ENCODE results near the gene TRPM2.
"Not testable (repeated sequence)": the region's sequence is repeated elsewhere in the genome, so short reads cannot be mapped to it uniquely, and the experiment has no call there.

Gene TRPM2

GRCh38 chr21:44394733-44395132, 41.3 kb downstream of the TRPM2 start:
- peaks cover 18% of the 10 kb centered on the region for H3K36me3 Mint-ChIP-seq (ENCODE audit: low read depth)
- no peaks in the 10 kb centered on the region for H3K27me3 Mint-ChIP-seq (ENCODE audit: low read depth)
- no peak overlapping the region for H3K4me3 Mint-ChIP-seq
- H3K27ac Mint-ChIP-seq, result no peak overlapping the region
- H3K4me1 Mint-ChIP-seq (ENCODE audit: low read depth), result peaks cover 5% of the 10 kb centered on the region
- no peaks in the 10 kb centered on the region for H3K9me3 Mint-ChIP-seq

GRCh38 chr21:44395260-44395659, 41.8 kb downstream of the TRPM2 start:
- Mint-ChIP-seq H3K27ac (no peak overlapping the region), H3K36me3 (ENCODE audit: low read depth) (peaks cover 18% of the 10 kb centered on the region), H3K4me1 (ENCODE audit: low read depth) (peaks cover 5% of the 10 kb centered on the region), H3K9me3 (no peaks in the 10 kb centered on the region), H3K27me3 (ENCODE audit: low read depth) (no peaks in the 10 kb centered on the region), H3K4me3 (no peak overlapping the region)

GRCh38 chr21:44396803-44397202, 43.4 kb downstream of the TRPM2 start:
- not testable (repeated sequence) for H3K27ac Mint-ChIP-seq; H3K27me3 Mint-ChIP-seq (ENCODE audit: low read depth); H3K4me3 Mint-ChIP-seq; H3K9me3 Mint-ChIP-seq; H3K4me1 Mint-ChIP-seq (ENCODE audit: low read depth)
- H3K36me3 Mint-ChIP-seq (ENCODE audit: low read depth), result peaks cover 15% of the 10 kb centered on the region

GRCh38 chr21:44397431-44398031, 44.1 kb downstream of the TRPM2 start:
- peaks cover 5% of the 10 kb centered on the region for H3K4me1 Mint-ChIP-seq (ENCODE audit: low read depth)
- no peaks in the 10 kb centered on the region for H3K9me3 Mint-ChIP-seq
- no peak overlapping the region for H3K4me3 Mint-ChIP-seq
- H3K27ac Mint-ChIP-seq, result no peak overlapping the region
- H3K27me3 Mint-ChIP-seq (ENCODE audit: low read depth), result no peaks in the 10 kb centered on the region
- peaks cover 11% of the 10 kb centered on the region for H3K36me3 Mint-ChIP-seq (ENCODE audit: low read depth)

GRCh38 chr21:44398499-44398898, 45.1 kb downstream of the TRPM2 start:
- Mint-ChIP-seq H3K9me3 (no peaks in the 10 kb centered on the region), H3K36me3 (ENCODE audit: low read depth) (peaks cover 5% of the 10 kb centered on the region), H3K4me3 (no peak overlapping the region), H3K27ac (no peak overlapping the region), H3K27me3 (ENCODE audit: low read depth) (no peaks in the 10 kb centered on the region), H3K4me1 (ENCODE audit: low read depth) (peaks cover 5% of the 10 kb centered on the region)

- Mint-ChIP-seq H3K4me3 (no peak overlapping the region), H3K4me1 (ENCODE audit: low read depth) (peaks cover 5% of the 10 kb centered on the region), H3K36me3 (ENCODE audit: low read depth) (peaks cover 2% of the 10 kb centered on the region), H3K27me3 (ENCODE audit: low read depth) (no peaks in the 10 kb centered on the region), H3K27ac (no peak overlapping the region), H3K9me3 (no peaks in the 10 kb centered on the region)
Observed at GRCh38 chr21:44399151-44399954, 45.9 kb downstream of the TRPM2 start.

- H3K9me3 Mint-ChIP-seq, result no peaks in the 10 kb centered on the region
- no peaks in the 10 kb centered on the region for H3K27me3 Mint-ChIP-seq (ENCODE audit: low read depth)
- H3K4me1 Mint-ChIP-seq (ENCODE audit: low read depth), result peaks cover 2% of the 10 kb centered on the region
- H3K36me3 Mint-ChIP-seq (ENCODE audit: low read depth), result peaks cover 2% of the 10 kb centered on the region
- H3K27ac Mint-ChIP-seq, result no peak overlapping the region
- no peak overlapping the region for H3K4me3 Mint-ChIP-seq
Observed at GRCh38 chr21:44399955-44400790, 46.8 kb downstream of the TRPM2 start.

- Mint-ChIP-seq H3K4me3 (no peak overlapping the region), H3K27me3 (ENCODE audit: low read depth) (no peaks in the 10 kb centered on the region), H3K9me3 (no peaks in the 10 kb centered on the region), H3K4me1 (ENCODE audit: low read depth) (no peaks in the 10 kb centered on the region), H3K36me3 (ENCODE audit: low read depth) (peaks cover 2% of the 10 kb centered on the region), H3K27ac (no peak overlapping the region)
Observed at GRCh38 chr21:44400791-44401385, 47.5 kb downstream of the TRPM2 start.

- Mint-ChIP-seq H3K4me1 (ENCODE audit: low read depth) (no peaks in the 10 kb centered on the region), H3K4me3 (no peak overlapping the region), H3K27me3 (ENCODE audit: low read depth) (no peaks in the 10 kb centered on the region), H3K9me3 (peaks cover 6% of the 10 kb centered on the region), H3K27ac (no peak overlapping the region), H3K36me3 (ENCODE audit: low read depth) (peaks cover 7% of the 10 kb centered on the region)
Observed at GRCh38 chr21:44401386-44402160, 48.2 kb downstream of the TRPM2 start.

GRCh38 chr21:44402323-44403105, 49.1 kb downstream of the TRPM2 start:
- Mint-ChIP-seq H3K27ac (no peak overlapping the region), H3K27me3 (ENCODE audit: low read depth) (no peaks in the 10 kb centered on the region), H3K4me3 (no peak overlapping the region), H3K9me3 (peaks cover 11% of the 10 kb centered on the region), H3K36me3 (ENCODE audit: low read depth) (peaks cover 13% of the 10 kb centered on the region), H3K4me1 (ENCODE audit: low read depth) (peaks cover 3% of the 10 kb centered on the region)

GRCh38 chr21:44403106-44404020, 49.9 kb downstream of the TRPM2 start:
- Mint-ChIP-seq H3K4me3 (no peak overlapping the region), H3K27ac (no peak overlapping the region), H3K4me1 (ENCODE audit: low read depth) (peaks cover 3% of the 10 kb centered on the region), H3K9me3 (peaks cover 11% of the 10 kb centered on the region), H3K27me3 (ENCODE audit: low read depth) (no peaks in the 10 kb centered on the region), H3K36me3 (ENCODE audit: low read depth) (peaks cover 19% of the 10 kb centered on the region)

GRCh38 chr21:44404482-44404881, 51.1 kb downstream of the TRPM2 start:
- Mint-ChIP-seq H3K36me3 (ENCODE audit: low read depth) (peaks cover 29% of the 10 kb centered on the region), H3K9me3 (peaks cover 19% of the 10 kb centered on the region)
- H3K4me3 Mint-ChIP-seq; H3K27me3 Mint-ChIP-seq (ENCODE audit: low read depth); H3K27ac Mint-ChIP-seq; H3K4me1 Mint-ChIP-seq (ENCODE audit: low read depth): not testable (repeated sequence)

Data from T-helper 1 cell treated with Interleukin-12 subunit alpha and Interleukin-12 subunit beta and Interleukin-4 antibody, amounts not matched to agents 30 μg/mL and 1 μg/mL, for 36 hours (primary cell).